Kidney epithelial cell (primary cell): Measurements from ENCODE around the gene NSMCE1. TPM values are rescaled to one million over a fixed set of nuclear protein-coding genes. Genes with fewer than 3 reads are reported as not detected.
"Not testable (repeated sequence)": the region's sequence is repeated elsewhere in the genome, so short reads cannot be mapped to it uniquely, and the experiment has no call there.

Experiments
- DNase-seq: peaks from one replicate; pipeline ENCODE4 v3.0.0-alpha.2; 2010; ENCODE audit warnings: low read depth
- H3K27me3 ChIP-seq: 2 replicates; pipeline ENCODE4 v1.6.0; 2011; ENCODE audit warnings: low read length; ENCODE audit not compliant: control insufficient read depth, insufficient read depth
- H3K36me3 ChIP-seq: 2 replicates; pipeline ENCODE4 v1.5.1; 2011; ENCODE audit warnings: low read length; ENCODE audit not compliant: control insufficient read depth, insufficient read depth
- H3K4me3 ChIP-seq: 2 replicates; pipeline ENCODE4 v1.5.1; 2011; ENCODE audit warnings: low read depth, mild to moderate bottlenecking, control low read depth, low read length
- total RNA-seq: library from RNA; depleted of rRNA; stranded (reverse); fragments of >200 nt; gene quantifications from 2 replicates; pipeline ENCODE4 v1.2.3, GENCODE V29; 2015
- TF ChIP-seq, protein P1 (sequence below): IDR thresholded peaks from 2 replicates; pipeline ENCODE4 v1.5.1; 2011; ENCODE audit warnings: mild to moderate bottlenecking, moderate library complexity, low read length, control low read depth, inconsistent platforms; ENCODE audit not compliant: insufficient read depth, poor library complexity, severe bottlenecking

Gene NSMCE1
- total RNA-seq, 1 donor from 2014 or later = 94.8 TPM

- no peak for DNase-seq
- Histone ChIP-seq H3K27me3 (no peaks in the 10 kb centered on the region), H3K4me3 (no peak overlapping the region), H3K36me3 (no peaks in the 10 kb centered on the region)
- TF ChIP-seq, protein P1, sequence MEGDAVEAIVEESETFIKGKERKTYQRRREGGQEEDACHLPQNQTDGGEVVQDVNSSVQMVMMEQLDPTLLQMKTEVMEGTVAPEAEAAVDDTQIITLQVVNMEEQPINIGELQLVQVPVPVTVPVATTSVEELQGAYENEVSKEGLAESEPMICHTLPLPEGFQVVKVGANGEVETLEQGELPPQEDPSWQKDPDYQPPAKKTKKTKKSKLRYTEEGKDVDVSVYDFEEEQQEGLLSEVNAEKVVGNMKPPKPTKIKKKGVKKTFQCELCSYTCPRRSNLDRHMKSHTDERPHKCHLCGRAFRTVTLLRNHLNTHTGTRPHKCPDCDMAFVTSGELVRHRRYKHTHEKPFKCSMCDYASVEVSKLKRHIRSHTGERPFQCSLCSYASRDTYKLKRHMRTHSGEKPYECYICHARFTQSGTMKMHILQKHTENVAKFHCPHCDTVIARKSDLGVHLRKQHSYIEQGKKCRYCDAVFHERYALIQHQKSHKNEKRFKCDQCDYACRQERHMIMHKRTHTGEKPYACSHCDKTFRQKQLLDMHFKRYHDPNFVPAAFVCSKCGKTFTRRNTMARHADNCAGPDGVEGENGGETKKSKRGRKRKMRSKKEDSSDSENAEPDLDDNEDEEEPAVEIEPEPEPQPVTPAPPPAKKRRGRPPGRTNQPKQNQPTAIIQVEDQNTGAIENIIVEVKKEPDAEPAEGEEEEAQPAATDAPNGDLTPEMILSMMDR = no peak
Observed at GRCh38 chr16:27275394-27275793, 6.8 kb upstream of the NSMCE1 start.

DNA sequence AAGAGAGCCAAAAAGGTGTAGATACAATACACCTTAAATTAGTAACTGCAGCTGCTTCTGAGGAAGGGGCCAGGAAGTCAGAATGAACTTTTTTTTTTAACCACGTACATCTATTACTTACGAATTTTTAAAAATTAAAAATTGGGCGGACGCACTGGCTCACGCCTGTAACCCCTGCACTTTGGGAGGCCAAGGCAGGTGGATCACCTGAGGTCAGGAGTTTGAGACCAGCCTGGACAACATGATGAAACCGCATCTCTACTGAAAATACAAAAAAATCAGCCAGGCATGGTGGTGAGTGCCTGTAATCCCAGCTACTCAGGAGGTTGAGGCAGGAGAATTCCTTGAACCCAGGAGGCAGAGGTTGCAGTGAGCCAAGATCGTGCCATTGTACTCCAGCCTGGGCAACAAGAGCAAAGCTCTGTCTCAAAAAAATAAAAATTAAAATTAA is 5.9 kb upstream of the NSMCE1 start:
- not testable (repeated sequence) for H3K4me3 ChIP-seq, DNase-seq

DNA sequence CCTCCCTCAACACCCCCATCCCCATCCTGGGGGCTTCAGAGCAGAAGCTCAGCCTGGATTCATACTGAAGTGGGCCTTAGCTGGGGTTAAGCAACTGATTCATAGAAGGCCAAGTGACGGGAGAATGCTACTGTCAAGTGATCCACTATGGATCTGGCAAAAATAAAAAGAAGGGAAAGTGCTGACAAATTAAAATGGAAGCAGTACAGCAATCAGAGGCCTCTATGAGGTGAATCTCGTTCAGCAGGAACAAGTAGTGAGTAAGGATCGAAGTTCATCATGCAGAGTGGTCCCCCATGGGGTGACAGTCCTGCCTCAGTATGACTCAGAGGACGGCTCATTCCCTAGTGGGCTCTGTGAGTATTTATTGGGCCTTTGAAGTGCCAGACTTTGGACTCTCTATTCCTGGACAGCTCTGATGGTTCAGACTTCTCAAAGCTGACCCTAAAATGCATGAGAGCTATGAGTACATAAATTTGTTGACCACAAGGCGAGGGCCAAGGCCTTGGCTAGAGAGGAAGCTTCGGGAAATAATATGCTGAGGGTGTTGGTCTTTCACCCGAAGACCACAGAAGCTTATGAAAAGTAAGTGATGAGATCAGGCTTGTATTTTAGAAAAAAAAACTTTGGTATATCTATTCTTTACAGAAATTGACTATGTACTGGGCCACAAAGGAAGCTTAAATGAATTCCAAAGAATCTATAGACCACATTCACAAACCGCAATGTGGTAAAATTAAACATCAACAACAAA is 5.3 kb upstream of the NSMCE1 start:
- no peak for DNase-seq
- TF ChIP-seq, protein P1 = no peak
- Histone ChIP-seq H3K4me3 (no peak overlapping the region), H3K27me3 (no peaks in the 10 kb centered on the region), H3K36me3 (no peaks in the 10 kb centered on the region)

More for the DNA sequence above, 5.9 kb upstream of the NSMCE1 start:
- not testable (repeated sequence) for H3K27me3 ChIP-seq, H3K36me3 ChIP-seq

- no peak for DNase-seq
- H3K27me3 ChIP-seq = no peaks in the 10 kb centered on the region
- TF ChIP-seq, protein P1 = no peak
- no peaks in the 10 kb centered on the region for H3K36me3 ChIP-seq
- no peak overlapping the region for H3K4me3 ChIP-seq
Observed at GRCh38 chr16:27273330-27273669, 4.7 kb upstream of the NSMCE1 start.

GRCh38 chr16:27272697-27273096 is 4.1 kb upstream of the NSMCE1 start:
- H3K4me3 ChIP-seq, DNase-seq, H3K36me3 ChIP-seq, H3K27me3 ChIP-seq: not testable (repeated sequence)

- Histone ChIP-seq H3K4me3 (no peak overlapping the region), H3K27me3 (no peaks in the 10 kb centered on the region), H3K36me3 (no peaks in the 10 kb centered on the region)
- no peak for DNase-seq
- TF ChIP-seq, protein P1 = no peak
Observed at GRCh38 chr16:27272076-27272475, 3.5 kb upstream of the NSMCE1 start.

- DNase-seq = no peak
- TF ChIP-seq, protein P1 = no peak
- Histone ChIP-seq H3K27me3 (no peaks in the 10 kb centered on the region), H3K4me3 (no peak overlapping the region), H3K36me3 (no peaks in the 10 kb centered on the region)
Observed at GRCh38 chr16:27270349-27270748, 1.8 kb upstream of the NSMCE1 start.
